ENCODE data around the gene NDUFAB1.

DNA sequence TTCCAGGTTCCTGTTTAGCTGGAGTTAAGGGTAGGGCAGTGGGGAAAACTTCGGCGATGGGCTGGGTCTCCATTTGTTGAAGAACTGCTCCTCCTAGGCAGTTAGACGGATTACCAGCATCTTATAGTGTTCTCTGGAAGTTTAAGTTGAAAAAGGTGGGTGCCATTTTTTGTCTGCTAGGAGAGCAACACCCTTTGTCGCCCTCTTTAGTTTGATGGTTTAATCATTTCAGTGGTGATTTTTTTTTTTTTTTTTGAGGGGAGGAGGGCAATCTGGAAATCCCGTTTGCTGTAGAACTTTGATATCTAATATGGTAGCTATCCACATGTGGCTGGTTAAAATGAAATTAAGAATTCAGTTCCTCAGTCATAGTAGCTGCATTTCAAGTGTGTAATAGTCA lies 34.5 kb downstream of the NDUFAB1 start:
- TF ChIP-seq, protein P1, sequence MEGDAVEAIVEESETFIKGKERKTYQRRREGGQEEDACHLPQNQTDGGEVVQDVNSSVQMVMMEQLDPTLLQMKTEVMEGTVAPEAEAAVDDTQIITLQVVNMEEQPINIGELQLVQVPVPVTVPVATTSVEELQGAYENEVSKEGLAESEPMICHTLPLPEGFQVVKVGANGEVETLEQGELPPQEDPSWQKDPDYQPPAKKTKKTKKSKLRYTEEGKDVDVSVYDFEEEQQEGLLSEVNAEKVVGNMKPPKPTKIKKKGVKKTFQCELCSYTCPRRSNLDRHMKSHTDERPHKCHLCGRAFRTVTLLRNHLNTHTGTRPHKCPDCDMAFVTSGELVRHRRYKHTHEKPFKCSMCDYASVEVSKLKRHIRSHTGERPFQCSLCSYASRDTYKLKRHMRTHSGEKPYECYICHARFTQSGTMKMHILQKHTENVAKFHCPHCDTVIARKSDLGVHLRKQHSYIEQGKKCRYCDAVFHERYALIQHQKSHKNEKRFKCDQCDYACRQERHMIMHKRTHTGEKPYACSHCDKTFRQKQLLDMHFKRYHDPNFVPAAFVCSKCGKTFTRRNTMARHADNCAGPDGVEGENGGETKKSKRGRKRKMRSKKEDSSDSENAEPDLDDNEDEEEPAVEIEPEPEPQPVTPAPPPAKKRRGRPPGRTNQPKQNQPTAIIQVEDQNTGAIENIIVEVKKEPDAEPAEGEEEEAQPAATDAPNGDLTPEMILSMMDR (IDR thresholded peaks at IDR 0.05): no peak
- TF ChIP-seq POLR2AphosphoS5 (IDR thresholded peaks at IDR 0.05) (no peak), EP300 (IDR thresholded peaks at IDR 0.05) (no peak), POLR2A (IDR thresholded peaks at IDR 0.05) (no peak)
